HG03064 (cell line): Measurements from ENCODE around the gene BNC2.
"Not testable (repeated sequence)": the region's sequence is repeated elsewhere in the genome, so short reads cannot be mapped to it uniquely, and the experiment has no call there.

Experiments
- ATAC-seq: cut with Tn5 transposase; IDR thresholded peaks from one replicate; pipeline ENCODE4 v1.9.1; 2021; ENCODE audit warnings: low read depth; ENCODE audit not compliant: unreplicated experiment

Gene BNC2

GRCh38 chr9:16521868-16522411, 348.5 kb downstream of the BNC2 start:
- ATAC-seq, result no peak

GRCh38 chr9:16519001-16519400, 351.5 kb downstream of the BNC2 start:
- no peak for ATAC-seq

DNA sequence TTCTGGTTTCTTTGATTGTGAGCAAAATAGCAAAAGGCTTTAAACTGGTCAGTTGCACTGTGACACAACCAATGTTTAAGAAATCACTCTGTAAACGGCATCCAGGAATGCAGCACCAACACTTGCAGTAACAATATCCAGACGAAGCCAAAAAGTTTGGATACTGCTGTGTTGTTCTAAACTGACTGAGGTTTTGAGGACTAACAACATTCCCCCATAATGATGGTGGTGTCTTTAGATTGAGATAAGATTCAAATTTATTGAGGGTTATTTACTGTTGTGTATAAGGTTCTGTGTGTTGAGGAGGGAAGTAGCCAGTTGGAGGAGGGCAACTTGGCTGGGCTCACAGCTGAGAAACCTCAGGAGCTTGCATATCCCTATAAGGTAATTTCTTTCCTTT, 353.6 kb downstream of the BNC2 start:
- ATAC-seq, result no peak

DNA sequence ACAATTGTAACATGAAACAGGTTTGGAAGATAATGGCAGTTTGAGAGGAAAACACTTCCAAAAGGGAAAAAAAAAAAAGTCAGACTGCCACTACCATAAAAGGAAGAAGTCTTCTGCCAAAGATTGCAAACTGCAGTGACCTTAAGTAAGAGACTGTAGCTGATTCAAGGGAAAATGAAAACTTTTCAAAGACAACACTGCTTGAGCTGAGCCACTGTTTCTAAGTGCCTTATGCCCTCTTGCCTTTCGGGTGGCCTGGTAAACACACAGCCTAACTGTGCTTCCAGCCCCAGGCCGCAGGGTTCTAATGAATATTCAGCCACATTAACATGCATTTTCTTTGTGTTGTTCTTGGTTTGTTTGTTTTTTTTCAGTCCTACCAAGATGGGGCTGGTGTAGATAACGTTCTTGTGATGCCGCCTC, 354.6 kb downstream of the BNC2 start:
- no peak for ATAC-seq

DNA sequence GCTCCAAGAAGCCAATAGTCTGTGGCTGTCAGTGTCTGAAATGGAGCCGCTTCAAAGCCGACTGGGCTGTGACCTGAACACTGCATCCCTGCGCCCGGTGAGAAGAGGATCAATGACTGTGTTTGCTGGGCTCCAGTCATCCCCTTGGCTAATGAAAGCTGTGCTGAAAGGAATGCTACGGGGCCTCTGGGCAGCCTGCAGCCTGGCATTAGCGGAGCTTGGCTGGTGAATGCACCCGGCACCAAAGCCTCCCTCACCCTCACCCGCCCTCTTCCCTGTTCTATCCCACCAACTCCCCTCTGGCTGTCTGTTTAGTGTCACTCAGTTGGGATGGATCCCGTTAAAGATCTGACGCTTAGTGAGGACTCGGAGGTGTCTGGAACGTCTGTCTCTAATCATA, 355.3 kb downstream of the BNC2 start:
- no peak for ATAC-seq

DNA sequence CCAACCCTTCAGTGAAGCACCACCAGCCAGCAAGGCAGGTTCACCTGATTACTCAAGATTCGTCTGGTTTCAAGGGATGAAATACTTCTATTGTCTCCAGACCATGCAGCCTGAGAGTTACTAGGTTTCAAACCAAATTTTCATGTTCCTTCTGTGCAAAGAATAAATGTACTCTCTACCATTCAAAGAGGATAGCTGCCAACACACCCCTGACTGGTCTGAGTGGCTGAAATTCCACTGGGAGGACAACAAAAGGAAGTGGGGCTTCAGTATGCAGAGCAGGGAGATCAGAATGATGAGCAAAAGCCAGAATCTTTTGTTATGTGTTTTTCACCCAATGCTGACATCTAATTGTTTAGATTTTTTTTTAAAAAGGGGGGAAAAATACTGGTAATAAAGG, 356.3 kb downstream of the BNC2 start:
- no peak for ATAC-seq

- no peak for ATAC-seq
Measured at GRCh38 chr9:16512281-16512680, 358.2 kb downstream of the BNC2 start.

- ATAC-seq, result no peak
Measured at GRCh38 chr9:16510482-16510881, 360.0 kb downstream of the BNC2 start.

GRCh38 chr9:16509997-16510396, 360.5 kb downstream of the BNC2 start:
- ATAC-seq, result no peak

GRCh38 chr9:16505199-16505598, 365.3 kb downstream of the BNC2 start:
- ATAC-seq, result no peak

DNA sequence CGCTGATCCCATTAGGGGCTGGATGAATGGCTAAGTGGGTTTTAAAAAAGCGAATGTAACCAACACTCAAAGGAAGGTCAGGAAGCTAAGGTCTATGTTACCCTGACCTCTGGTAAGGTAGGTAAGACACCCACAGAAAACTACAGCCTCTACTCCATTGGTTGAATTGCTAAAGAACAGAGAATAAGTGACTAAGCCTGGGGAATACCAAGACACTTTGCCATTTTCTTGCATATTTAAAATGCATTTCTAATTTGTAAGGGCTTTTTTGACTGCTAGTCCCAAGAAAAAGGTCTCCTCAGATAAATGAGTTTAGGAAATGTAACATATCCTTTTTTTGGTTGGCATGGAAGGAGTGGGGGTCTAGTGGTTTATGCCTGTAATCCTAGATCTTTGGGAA, 368.7 kb downstream of the BNC2 start:
- no peak for ATAC-seq

DNA sequence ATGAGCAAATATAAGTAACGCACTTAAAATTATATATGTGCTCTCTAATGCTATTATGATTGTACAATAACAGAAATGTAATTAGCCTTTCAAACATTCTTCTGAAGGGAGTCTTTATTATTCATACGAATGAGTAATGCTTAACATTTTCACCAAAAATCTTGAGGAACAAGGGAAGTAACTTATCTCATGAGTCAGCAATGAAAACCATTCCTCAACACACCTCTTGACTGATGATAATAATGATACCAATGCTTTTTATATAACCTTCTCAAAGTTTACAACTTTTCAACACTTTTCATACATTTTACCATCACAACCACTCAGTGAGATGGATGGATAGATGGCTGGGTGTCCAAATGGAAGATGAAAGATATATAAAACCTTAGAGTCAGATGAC, 369.3 kb downstream of the BNC2 start:
- ATAC-seq, result no peak

DNA sequence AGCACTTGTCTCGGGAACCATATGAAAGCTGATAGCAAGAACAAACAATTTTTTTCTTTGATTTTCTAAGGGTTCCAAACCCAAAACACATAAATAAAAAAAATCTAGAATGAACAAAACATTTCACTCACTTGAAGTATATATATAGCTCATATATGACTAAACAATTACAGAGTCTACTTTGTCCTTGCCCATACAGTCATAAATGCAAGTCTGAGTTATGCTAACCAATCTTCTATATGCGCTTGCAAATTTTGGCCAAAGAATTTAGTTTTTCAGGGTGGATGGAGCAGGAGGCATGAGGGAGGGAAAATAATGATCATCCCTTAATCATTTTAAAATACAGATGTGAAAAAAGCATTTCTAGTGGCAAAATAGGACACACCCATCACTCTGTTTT, 370.1 kb downstream of the BNC2 start:
- no peak for ATAC-seq

- no peak for ATAC-seq
Measured at GRCh38 chr9:16499892-16500291, 370.6 kb downstream of the BNC2 start.

GRCh38 chr9:16496908-16497307, 373.6 kb downstream of the BNC2 start:
- ATAC-seq, result no peak

GRCh38 chr9:16487915-16488314, 382.6 kb downstream of the BNC2 start:
- no peak for ATAC-seq

DNA sequence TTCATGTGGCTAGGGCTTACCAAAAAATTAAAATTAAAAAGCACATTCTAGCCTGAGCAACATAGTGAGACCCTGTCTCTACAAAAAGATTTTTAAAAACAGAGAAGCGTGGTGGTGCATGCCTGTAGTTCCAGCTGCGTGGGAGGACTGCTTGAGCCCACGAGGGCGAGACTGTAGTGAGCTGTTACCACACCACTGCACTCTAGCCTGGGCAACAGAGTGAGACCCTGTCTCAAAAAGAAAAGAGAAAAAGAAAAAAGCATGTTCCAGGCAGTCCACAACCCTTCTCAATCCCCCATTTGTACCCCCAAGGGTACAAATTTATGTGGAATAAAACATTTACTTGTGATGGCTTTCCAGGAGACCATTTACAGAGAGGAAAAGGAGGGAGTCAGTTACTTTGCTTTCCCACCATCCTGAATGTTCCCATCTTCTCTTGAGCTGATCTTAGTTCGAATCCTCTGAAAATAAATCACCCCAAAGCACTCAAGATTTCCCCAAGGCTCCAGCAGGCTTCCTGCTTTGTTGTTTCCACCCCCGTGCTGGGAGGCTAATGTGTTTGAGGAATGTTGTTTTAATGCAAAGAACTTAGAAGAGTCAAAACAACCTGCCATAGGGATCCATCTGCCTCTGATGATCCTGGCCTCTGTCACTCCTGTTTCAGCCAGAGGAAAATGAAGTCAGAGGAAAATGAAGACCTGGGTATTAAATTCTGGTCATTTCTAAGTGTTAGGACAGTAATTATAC, 384.7 kb downstream of the BNC2 start:
- no peak for ATAC-seq

DNA sequence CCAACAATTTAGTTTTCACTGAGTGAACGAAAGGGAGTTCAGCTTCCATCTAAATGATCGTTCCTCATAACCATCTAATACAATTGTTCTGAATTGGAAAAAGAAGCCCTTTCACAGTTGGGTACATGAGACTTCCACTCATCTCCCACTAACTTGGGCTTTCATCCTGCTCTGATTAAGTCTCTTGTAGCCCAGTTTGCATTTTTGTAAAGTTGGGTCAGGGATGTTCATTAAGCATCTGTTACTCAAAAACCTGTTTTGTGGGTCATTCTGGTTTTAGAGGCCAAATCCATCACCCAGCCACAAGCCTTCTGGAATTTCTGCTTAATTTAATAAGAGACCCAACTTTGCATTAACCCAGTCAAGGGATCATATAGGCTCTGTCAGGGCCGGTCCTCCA, 385.3 kb downstream of the BNC2 start:
- no peak for ATAC-seq

- ATAC-seq, result no peak
Measured at GRCh38 chr9:16484744-16485143, 385.7 kb downstream of the BNC2 start.

DNA sequence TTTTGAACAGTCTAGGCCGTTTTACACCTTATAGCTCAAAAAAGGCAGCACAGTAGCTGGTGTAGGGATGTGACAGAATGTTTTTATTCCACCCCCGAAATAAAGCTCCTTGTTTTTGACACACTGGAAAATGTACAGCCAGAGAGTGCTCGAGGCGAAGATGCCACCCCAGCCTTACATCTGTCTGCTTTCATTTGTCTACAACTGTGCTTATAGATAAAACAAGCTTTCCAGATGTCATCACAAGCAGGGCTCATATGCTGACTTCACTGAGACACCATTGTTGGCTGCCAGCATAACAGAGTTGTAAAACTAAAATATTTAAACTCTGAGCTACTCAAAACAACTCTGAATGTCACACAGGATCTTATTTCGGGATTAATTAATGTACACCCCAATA, 386.3 kb downstream of the BNC2 start:
- ATAC-seq, result no peak

GRCh38 chr9:16482764-16483163, 387.7 kb downstream of the BNC2 start:
- no peak for ATAC-seq

DNA sequence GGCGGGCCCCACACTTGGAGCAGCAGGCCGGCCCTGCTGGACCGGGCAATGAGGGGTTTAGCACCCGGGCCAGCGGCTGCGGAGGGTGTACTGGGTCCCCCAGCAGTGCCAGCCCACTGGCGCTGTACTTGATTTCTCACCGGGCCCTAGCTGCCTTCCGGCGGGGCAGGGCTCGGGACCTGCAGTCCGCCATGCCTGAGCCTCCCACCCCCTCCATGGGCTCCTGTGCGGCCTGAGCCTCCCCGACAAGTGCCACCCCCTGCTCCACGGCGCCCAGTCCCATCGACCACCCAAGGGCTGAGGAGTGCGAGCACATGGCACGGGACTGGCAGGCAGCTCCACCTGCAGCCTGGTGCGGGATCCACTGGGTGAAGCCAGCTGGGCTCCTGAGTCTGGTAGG, 389.9 kb downstream of the BNC2 start:
- not testable (repeated sequence) for ATAC-seq

- ATAC-seq, result no peak
Measured at GRCh38 chr9:16475996-16476395, 394.5 kb downstream of the BNC2 start.
